ENCODE measurements around the gene UBE2E3. TPM values are rescaled to one million over a fixed set of nuclear protein-coding genes. Genes with fewer than 3 reads are reported as not detected.
A peak's percentile ranks its signal among the peaks of the same experiment; 100 is the strongest.
"Not testable (repeated sequence)": the region's sequence is repeated elsewhere in the genome, so short reads cannot be mapped to it uniquely, and the experiment has no call there.

The UBE2E3 gene
- total RNA-seq, result 116 TPM

DNA sequence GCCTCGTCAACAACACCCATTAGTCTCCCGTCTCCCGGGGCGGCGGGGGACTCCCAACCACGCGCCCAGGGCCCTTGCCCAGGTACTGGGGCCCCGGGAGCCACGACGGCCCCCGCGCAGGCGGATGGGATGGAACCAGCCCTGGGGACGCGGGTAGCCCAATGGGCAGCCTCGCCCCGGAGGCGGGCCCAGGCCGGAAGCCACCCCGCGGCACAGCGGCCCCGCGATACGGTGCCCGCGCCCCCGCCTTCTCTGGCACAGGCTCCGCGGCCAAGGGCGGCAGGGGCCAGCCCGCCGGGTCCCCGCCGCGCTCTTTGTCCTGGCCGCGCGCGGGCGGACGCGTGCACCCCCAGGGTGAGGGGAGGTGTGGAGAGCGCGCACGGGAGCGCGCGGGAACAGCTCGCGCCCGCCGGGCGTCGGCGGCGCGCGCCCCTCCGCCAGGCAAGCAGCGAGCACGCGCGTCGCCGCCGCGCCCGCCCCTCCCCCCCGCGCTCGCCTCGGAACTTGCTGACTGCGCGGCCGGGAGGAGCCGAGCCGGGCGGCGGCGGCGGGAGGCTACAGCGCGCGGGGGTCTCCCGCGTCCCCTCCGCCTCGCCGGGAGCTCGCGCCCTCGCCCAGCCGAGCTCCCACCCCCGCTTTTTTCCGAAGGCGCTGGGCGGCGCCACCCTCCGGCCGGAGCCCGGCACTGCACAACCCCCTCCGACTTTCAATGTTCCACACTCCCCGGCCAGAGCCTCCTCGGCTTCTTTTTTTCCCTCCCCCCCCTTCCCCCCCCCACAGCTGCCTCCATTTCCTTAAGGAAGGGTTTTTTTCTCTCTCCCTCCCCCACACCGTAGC lies at the start of gene UBE2E3:
Gene UBE2E3 (plus strand): TSS at position 500 of the 837 bp plus-strand sequence. CDS start 1,438 bp downstream, outside the sequence.
- peak; percentile 66 for DNase-seq

DNA sequence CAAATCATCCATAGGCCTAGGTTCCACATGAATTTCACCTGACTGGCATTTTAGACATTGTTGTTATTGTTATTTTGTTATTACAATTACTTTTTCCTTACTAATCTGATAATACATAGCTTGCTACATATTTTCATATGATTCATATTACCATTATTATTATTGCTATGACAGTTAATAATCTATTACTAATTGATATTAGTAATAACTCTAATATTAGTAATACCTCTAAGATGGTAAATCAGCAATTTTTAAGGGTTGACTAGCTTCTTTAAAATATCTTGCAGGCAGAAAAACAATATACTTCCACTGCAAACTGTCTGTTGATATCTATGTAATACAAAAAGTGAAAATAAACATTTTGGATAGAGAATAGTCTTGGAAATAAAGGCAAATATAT lies 48.6 kb upstream of the UBE2E3 start:
- DNase-seq, result no peak

DNA sequence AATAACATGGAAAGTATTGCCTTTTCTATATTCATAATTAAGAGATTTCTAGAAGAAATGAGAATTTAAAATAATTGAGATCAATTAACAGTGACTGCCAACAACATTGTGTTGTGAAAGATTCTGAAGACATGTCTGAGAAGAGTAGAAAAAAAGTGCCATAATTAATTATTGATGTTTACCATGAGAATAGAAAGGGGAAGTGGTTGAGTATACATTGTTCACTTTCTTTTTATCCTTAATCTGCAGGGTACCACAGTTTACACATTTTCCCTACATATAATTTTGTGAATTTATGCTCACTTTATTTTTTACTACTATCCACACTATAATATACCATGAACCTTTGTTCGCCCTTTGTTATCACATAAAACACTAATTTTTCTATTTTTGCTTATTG lies 47.1 kb upstream of the UBE2E3 start:
- DNase-seq, result no peak

DNA sequence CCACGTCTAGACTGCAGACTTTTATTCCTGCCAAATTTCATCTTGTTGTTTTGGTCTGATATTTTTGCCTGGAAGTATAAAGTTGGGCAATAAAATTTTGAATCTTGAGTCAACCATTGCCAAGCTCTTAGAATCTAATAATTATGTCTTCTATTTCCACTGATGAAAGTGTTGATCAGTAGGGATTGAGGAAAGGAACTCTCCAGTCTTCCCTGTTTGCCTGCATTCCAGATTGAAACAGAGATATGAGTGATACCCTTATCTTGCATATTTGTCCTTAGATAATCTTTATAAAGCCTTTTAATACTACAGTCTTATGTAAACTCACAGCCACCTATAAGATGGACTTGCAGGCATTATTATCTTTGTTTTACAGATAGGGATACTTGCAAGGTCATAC lies 45.5 kb upstream of the UBE2E3 start:
- DNase-seq, result no peak

DNA sequence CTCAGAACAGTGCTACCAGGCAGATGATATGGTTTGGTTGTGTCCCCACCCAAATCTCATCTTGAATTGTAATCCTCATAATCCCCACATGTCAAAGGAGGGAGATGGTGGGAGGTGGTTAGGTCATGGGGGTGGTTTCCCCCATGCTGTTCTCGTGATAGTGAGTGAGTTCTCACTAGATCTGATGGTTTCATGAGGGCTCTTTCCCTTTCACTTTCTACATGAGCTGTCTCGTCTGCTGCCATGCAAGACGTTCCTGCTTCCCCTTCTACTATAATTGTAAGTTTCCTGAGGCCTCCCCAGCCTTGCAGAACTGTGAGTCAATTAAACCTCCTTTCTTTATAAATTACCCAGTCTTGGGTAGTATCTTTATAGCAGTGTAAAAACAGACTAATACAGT lies 42.9 kb upstream of the UBE2E3 start:
- not testable (repeated sequence) for DNase-seq

DNA sequence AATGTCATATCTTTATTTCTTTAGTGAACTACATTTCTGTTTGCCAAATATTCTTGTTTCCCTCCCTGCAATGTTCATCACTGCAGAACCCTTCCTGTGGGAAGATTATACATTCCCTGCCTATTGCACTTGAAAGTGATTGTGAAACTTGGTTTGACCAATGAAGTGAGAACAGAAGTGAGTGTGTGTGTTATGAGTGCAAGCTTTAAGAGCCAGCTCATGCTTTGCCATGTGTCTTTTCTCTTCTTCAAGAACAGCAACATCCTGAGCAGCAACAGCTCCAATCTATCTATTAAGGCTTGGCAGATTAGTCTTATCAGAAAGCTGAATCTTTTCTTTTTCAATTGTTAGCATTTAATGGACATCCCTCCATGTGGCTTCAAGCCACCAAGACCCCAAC lies 42.0 kb upstream of the UBE2E3 start:
- no peak for DNase-seq

DNA sequence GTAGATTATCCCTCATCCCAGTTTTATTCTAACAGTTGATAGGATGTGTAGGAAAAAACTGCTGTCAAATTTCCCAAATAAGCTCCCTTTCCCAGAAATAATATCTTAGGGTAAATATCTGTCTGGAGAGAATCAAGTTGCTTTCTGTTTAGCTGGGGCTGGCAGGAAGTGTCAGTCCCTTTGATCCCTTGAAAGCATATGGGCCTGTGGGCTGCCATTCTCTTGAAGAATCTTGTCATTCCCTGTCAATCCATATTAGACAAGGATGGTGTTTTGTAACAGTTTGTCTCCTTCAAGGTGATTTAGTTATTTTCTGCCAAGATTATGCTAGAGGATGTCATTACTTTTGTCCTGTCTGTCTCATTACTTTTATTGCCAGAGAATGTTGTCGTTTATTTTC lies 37.1 kb upstream of the UBE2E3 start:
- DNase-seq, result no peak

DNA sequence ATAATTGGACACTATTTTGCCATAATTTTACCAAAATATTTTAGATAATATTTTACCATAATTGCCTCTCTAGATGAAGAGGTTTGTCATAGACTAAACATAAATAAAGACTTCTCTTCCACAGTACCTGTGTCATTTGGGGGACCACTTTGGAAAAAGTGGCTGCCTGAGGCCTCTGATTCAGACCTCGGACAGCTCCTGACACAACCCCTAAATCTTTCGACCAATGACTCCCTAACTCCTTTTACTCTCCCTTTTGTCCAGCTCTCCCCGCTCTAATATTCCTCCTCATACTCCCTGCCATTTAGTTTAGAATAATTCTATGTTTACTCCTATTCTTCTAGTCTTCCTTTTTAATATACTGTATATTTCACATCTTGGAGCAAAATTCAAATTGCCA lies 36.0 kb upstream of the UBE2E3 start:
- no peak for DNase-seq

DNA sequence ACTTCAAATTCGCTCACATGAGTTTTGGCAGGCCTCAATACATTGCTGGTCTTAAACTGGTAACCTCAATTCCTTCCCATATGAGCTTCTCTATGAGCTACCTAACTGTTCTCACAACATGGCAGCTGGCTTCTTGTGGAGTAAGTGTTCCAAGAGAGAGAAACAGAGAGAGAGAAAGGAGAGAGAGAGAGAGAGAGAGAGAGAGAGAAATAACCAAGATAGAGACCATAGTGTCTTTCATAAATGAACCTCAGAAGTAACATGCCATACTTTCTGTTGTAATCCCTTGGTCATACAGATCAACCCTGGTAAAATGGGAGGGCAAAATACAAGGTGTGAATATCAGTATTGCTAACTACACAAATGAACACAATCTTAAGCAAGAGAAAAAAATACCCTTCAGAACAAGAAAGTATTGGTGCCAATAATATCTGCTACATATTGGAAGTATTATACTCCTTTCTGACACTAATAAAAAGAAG lies 33.2 kb upstream of the UBE2E3 start:
- DNase-seq, result no peak

DNA sequence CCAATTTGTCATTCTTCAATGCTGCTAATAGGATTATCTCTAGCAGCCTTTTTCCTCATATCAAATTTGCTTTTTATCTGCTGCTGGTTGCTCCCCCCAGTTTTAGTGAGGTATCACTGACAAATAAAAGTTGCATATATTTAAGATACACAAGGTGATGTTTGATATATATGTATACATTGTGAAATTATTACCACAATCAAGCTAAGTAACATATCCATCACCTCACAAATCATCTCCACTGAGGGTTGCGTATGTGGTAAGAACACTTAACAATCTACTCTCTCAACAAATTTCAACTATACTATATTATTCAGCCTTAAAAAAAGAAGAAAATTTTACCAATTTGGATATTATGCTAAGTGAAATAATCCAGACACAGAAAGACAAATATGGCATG lies 30.5 kb upstream of the UBE2E3 start:
- DNase-seq, result no peak

DNA sequence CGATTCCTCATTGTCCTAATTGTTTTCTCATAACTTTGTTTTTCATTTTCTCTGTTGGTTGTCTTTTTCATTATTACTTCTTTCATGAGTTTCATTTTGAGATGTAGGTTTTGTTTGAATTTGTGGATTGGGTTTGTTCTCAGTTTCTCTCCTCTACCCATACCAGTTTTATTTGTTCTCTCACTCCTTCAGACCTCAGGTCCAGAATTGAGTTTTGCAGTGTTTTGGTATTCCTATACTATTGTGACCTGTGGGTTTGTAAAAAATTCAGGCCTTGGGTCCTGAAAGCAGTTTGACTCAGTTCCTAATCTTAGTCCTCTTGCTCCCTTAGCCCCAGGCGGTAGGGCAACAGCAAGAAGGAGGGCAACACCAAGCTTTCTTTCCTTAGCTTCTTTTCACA lies 28.3 kb upstream of the UBE2E3 start:
- DNase-seq, result no peak

DNA sequence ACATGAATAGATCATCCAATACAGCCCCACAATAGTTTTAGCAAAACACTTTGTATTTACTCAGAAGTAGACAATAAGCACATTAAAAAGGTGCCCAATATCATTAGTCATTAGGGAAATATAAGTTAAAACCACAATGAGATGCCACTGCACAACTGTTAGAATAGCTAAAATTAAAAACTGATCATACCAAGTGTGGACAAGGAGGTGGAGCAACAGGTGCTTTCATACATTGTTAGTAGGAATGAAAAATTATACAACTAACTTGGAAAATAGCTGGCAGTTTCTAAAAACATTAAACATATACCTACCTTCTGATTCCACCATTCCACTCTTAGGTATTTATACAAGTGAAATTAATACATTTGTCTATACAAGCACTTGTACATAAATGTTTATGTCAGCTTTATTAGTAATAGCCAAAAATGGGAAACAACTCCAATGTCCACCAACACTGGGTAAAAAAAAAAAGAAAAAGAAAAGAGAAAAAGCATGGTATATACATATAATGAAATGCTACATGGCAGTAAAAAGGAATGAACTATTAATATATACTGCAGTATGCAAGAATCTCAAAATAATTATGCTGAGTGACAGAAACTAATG lies 27.6 kb upstream of the UBE2E3 start:
- DNase-seq, result no peak

DNA sequence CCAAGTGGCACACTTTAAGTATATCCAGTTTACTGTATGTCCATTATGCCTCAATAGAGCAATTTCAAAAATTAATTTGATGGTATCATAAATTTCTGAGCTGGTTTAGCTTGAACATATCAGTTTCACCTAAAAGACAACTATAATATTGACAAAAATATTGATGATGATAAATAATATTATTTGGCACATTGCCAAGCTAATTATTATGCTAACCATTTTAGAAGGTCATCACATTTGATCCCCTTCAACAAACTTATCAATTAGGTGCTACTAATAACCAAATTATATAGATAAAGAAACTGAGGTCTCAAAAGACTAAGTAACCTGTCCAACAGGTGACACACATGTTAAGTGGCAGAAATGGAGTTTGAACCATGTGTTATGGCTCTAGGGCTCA lies 26.9 kb upstream of the UBE2E3 start:
- DNase-seq, result no peak

DNA sequence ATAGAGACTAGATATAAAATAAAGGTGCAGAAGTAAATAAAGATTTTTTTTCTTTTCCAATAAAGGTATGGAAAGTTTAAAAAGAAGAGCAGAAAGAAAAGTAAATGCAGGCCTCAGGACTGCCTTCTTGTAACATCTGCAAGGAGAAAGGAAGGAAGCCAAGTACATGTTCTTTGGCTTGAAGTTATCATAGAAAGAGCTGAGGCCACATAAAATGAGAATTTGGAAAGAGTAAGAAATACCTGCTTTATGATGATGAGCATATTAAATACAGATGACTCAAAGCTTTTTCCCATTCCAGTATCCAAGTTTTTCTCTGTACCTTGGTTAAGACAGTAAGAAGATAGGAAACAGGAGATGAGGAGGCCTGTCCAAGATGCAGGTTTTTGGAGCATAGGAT lies 25.3 kb upstream of the UBE2E3 start:
- no peak for DNase-seq

DNA sequence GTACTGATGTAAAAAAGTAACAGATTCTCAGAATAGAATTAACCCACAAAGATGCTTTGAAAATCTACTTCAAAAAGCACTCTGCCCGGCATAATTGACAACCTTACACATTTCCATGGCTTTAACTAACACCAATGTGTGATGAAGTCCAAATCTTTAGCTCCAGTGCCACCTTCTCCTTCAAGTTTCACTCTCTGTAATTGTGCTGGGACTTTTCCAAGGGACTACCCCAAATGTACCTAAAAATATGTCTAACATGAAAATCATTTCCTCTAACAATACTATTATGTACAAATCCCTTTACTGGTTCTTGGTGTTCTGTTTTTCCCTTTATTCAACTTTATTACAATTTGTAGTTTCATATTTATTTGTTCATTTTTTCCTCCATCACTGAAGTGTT lies 20.6 kb upstream of the UBE2E3 start:
- DNase-seq, result no peak

DNA sequence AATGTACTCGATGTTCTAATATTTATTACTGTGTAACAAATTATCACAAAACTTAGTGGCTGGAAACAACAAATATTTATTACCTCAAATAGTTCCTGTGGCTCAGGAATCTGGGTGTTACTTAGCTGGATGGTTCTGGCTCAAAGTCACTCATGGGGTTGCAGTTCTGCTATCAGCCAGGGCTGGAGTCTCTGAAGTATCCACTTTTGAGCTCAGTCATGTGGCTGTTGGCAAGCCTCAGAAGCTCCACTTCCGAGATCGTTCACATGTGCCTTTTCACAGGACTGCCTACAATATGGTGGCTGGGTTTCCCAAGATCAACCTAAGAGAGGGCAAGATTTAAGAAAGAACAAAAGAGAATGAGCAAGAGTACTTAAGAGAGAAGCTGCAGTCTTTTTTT lies 19.4 kb upstream of the UBE2E3 start:
- DNase-seq, result no peak

DNA sequence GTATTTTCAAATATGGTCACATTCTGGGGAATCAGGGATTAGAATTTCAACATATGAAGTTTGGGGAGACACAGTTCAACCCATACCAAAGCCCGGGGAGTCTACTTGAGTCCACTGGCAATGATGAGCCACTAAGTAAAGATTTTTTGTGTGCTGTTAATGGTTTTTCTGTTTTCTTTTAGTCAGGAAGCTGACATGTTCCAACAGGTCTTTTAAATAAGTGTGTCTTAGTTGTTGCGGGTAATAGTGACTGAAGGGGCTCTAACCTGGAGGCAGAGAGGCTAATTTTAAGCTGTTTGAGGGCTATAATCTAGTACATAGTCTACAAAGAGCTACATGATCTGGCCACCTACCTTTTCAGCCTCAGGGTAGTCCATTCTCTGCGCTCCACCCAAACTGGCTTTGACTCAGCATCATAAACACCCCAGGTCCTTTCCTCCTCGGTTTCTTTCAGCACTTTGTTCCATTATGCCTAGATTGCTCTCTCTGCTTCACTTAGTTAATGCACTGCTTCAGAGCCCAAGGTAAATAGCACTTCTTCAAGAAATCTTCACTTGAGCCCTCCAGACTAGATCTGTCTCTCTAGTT lies 17.6 kb upstream of the UBE2E3 start:
- no peak for DNase-seq

DNA sequence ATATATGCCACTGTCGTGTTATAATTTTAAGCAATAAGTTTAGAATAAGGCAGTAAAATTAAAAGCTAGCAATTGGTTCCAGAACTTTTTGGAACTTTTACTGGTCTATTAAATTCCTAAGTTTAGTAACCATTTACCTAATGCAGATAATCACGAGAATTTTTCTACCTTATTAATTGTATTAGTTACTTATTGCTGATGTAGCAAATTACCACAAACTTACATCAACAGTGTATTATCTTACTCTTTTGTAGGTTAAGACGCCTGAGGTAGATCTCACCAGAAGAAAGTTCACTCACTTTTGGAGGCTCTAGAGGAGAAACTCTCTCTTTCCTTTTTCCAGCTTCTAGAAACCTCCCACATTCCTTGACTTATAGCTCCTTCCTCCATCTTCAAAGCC lies 14.0 kb upstream of the UBE2E3 start:
- no peak for DNase-seq

DNA sequence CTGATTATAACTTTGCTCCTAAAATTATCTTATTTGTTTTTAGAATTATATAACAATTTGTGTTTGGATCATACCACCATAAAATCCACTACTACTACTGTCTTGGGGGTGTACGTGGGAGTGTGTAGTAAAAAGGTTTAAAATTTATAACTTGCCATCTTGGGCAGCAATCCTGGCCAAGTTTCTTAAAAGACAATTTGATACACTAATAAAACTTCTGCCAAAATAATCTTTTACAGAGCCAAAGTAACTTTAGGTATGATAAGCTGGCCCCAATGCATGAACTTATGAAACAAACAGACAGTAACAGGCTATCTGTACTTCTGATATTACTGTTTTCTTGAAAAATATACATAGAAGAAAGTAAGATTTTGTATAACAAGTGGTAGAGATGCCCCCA lies 11.3 kb upstream of the UBE2E3 start:
- no peak for DNase-seq

DNA sequence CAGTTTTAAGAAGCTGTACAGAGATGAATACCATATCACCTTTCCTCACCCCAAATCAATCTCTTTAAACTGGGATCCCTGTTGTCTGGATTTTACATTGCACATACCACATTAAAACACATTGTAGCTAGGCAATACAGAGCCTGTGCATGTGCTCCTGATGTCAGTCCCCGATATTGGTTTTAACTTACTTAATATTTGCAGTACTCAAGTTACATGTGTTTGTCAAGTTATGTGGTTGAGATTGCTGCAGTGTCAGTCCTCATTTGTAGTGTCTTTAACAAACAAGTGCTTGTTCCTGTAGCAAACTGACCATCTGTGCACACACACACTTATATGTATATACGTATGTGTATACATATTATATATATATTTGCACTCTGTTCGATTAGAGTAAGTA lies 10.4 kb upstream of the UBE2E3 start:
- DNase-seq, result no peak

DNA sequence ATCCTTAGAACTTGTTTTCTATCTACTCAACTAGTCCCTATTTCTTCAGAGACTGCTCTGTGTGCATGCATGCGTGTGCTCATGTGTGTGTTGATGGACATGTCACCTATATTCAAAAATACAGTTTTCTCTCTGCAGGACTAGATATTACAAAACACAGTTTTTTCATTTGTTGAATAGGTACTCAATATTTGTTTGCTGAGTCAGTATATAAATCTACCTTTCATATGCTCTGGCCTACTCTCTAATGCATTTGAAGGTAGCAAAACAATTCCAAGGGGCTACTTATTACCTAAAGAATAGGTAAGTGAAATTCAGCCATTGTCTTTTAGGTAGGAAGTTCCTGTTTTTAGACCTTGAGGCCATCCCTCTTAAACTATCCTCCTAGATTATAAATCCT lies 8.6 kb upstream of the UBE2E3 start:
- no peak for DNase-seq

DNA sequence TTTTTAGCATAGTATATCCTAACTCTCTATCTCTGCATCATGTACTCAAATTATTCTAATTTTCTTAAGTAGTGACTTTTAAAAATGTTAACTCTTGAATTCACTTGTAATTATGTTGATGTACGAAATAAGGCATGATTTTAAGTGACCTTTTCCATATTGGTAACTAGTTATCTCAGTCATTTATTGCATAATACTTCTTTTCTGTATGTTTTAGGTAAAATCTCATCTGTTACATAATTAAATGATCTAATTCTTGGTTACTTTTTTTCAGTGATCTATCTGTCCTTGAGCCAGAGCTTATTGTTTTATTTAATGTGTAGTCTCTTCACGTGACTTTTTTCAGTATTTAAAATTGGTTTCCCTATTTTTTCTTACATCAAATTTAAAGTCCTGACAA lies 4.8 kb upstream of the UBE2E3 start:
- no peak for DNase-seq

DNA sequence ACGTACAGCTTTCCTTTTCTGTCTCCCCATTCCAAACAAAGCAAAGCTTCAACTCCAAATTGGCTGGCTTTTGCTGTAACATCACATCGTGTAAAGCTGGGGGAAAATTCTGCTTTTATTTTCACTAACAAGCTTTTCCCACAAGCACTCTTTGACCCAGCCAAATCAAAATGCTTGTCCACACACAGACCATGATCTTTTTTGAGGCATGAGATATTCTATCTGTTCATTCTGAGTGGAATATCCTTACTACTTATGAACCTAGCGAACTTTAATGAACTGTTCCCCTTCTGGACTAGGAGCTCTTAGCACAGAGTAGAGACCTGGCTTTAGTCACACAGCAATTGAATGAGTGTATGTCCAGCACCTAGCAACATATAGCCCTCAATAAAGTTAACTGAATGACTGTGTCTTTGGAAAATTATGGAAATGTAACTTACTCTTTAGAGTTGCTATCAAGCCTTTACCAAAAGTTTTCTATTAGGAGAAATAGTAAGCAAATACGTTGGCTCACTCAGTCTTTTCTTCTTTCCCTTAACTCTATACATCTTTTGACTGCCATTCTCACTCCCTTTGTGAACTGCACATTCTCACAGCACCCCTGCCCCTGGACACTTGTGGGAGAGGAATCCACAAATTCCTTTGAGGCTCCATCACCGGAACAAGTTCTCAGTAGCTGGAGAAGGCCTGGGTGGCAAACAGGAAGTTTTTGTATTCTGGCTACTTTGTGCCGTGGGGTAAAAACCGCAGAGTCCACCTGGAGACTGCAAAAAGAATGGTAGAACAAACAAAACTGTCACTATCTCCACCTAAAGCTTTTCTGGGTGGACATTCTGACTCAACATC lies 1.3 kb upstream of the UBE2E3 start:
- DNase-seq, result no peak
